Amygdala (tissue), 56 donors: ENCODE results near the gene ARHGAP42.

Experiments
- DNase-seq, 56 donors: peaks; one replicate each; lab custom pipeline; 2025; lab: John Stamatoyannopoulos, UW

ARHGAP42 gene

GRCh38 chr11:100756559-100756958 is 69.5 kb downstream of the ARHGAP42 start:
- DNase-seq: no peak

- DNase-seq: peak in 3 of 56 donors; percentile 5 to 26 (median 17)
These were observed 70.6 kb downstream of the ARHGAP42 start for GRCh38 chr11:100757646-100758045.

GRCh38 chr11:100759106-100759505 is 72.0 kb downstream of the ARHGAP42 start:
- DNase-seq: no peak

GRCh38 chr11:100759856-100760255 is 72.8 kb downstream of the ARHGAP42 start:
- no peak for DNase-seq

- no peak for DNase-seq
These were observed 73.7 kb downstream of the ARHGAP42 start for GRCh38 chr11:100760744-100761143.

GRCh38 chr11:100761841-100762240 is 74.8 kb downstream of the ARHGAP42 start:
- DNase-seq: no peak

GRCh38 chr11:100766764-100767163 is 79.7 kb downstream of the ARHGAP42 start:
- no peak for DNase-seq

- no peak for DNase-seq
These were observed 82.1 kb downstream of the ARHGAP42 start for GRCh38 chr11:100769165-100769564.

- no peak for DNase-seq
These were observed 82.5 kb downstream of the ARHGAP42 start for GRCh38 chr11:100769617-100770016.

- DNase-seq: no peak
These were observed 87.0 kb downstream of the ARHGAP42 start for GRCh38 chr11:100774132-100774531.

GRCh38 chr11:100774859-100775258 is 87.8 kb downstream of the ARHGAP42 start:
- no peak for DNase-seq

- no peak for DNase-seq
These were observed 89.3 kb downstream of the ARHGAP42 start for GRCh38 chr11:100776212-100776896.

- no peak for DNase-seq
These were observed 90.0 kb downstream of the ARHGAP42 start for GRCh38 chr11:100777103-100777502.

- DNase-seq: no peak
These were observed 90.6 kb downstream of the ARHGAP42 start for GRCh38 chr11:100777736-100778135.

GRCh38 chr11:100778166-100778785 is 91.2 kb downstream of the ARHGAP42 start:
- DNase-seq: no peak

- no peak for DNase-seq
These were observed 93.4 kb downstream of the ARHGAP42 start for GRCh38 chr11:100780470-100780869.

- no peak for DNase-seq
These were observed 98.3 kb downstream of the ARHGAP42 start for GRCh38 chr11:100785148-100785983.

GRCh38 chr11:100788561-100789295 is 101.6 kb downstream of the ARHGAP42 start:
- no peak for DNase-seq

- peak in 1 of 56 donors; percentile 2 for DNase-seq
These were observed 102.4 kb downstream of the ARHGAP42 start for GRCh38 chr11:100789500-100789899.

GRCh38 chr11:100790073-100790472 is 103.0 kb downstream of the ARHGAP42 start:
- DNase-seq: no peak

GRCh38 chr11:100791103-100791502 is 104.0 kb downstream of the ARHGAP42 start:
- no peak for DNase-seq
